KG1 (cell line): Measurements from ENCODE around the gene PBX4.

Experiments
- DNase-seq: peaks from one replicate; lab custom pipeline; 2025; lab: John Stamatoyannopoulos, UW

PBX4 gene

GRCh38 chr19:19649155-19649554 is 30.7 kb upstream of the PBX4 start:
- DNase-seq, result no peak

GRCh38 chr19:19647037-19647835 is 28.7 kb upstream of the PBX4 start:
- no peak for DNase-seq

GRCh38 chr19:19645233-19645870 is 26.9 kb upstream of the PBX4 start:
- DNase-seq, result no peak

GRCh38 chr19:19644054-19644388 is 25.5 kb upstream of the PBX4 start:
- DNase-seq, result no peak

- DNase-seq, result peak; percentile 38
Measured at GRCh38 chr19:19643158-19644053, 24.9 kb upstream of the PBX4 start, which contains the start of gene GMIP. Gene GMIP, minus strand, starts transcription at chr19:19643657. Its CDS starts 128 bp downstream, at chr19:19643529.

- peak; percentile 5 for DNase-seq
Measured at GRCh38 chr19:19642506-19643157, 24.1 kb upstream of the PBX4 start.

GRCh38 chr19:19637523-19638251 is 19.2 kb upstream of the PBX4 start:
- no peak for DNase-seq

GRCh38 chr19:19637186-19637522 is 18.7 kb upstream of the PBX4 start:
- DNase-seq, result no peak

- DNase-seq, result no peak
Measured at GRCh38 chr19:19636573-19637185, 18.2 kb upstream of the PBX4 start.

GRCh38 chr19:19635313-19635702 is 16.8 kb upstream of the PBX4 start:
- DNase-seq, result no peak

GRCh38 chr19:19634516-19635312 is 16.2 kb upstream of the PBX4 start:
- DNase-seq, result no peak

GRCh38 chr19:19633711-19634515 is 15.4 kb upstream of the PBX4 start:
- DNase-seq, result no peak

- no peak for DNase-seq
Measured at GRCh38 chr19:19632661-19633060, 14.2 kb upstream of the PBX4 start.

- DNase-seq, result no peak
Measured at GRCh38 chr19:19631346-19631745, 12.9 kb upstream of the PBX4 start.

GRCh38 chr19:19630426-19630825 is 11.9 kb upstream of the PBX4 start:
- no peak for DNase-seq

GRCh38 chr19:19630062-19630414 is 11.6 kb upstream of the PBX4 start:
- no peak for DNase-seq

- no peak for DNase-seq
Measured at GRCh38 chr19:19628501-19629134, 10.1 kb upstream of the PBX4 start.

GRCh38 chr19:19627621-19628500 is 9.4 kb upstream of the PBX4 start, which contains the start of gene LPAR2:
Gene LPAR2, minus strand, starts transcription at chr19:19628220. Its CDS starts 945 bp downstream, at chr19:19627275.
- no peak for DNase-seq
